GM23338 (cell line): ENCODE measurements around the gene ICAM2. TPM values are rescaled to one million over a fixed set of nuclear protein-coding genes. Genes with fewer than 3 reads are reported as not detected.

Experiments used
- ATAC-seq: fragments of 200-7000 bp; cut with Tn5 transposase; 3 replicates; pipeline ENCODE4 v1.9.1; 2020
- DNase-seq: peaks from one replicate; pipeline ENCODE4 v3.0.0-alpha.2; 2015; ENCODE audit warnings: low spot score
- H2AFZ ChIP-seq: fragments of 200-600 bp; sonication (generic); 2 replicates; pipeline ENCODE4 v1.8.0; 2016; ENCODE audit warnings: antibody characterized with exemption, mild to moderate bottlenecking, moderate library complexity
- H3F3A ChIP-seq: fragments of 200-600 bp; sonication (generic); replicated peaks from 2 replicates; pipeline ENCODE4 v1.8.0; 2017; ENCODE audit warnings: antibody characterized with exemption, mixed run types, low read depth
- H3K27ac ChIP-seq: fragments of 200-600 bp; sonication (generic); 2 replicates; pipeline ENCODE4 v1.6.1; 2016; ENCODE audit warnings: low read depth
- H3K27me3 ChIP-seq: fragments of 200-600 bp; sonication (generic); 2 replicates; pipeline ENCODE4 v1.8.0; 2016; ENCODE audit warnings: mild to moderate bottlenecking, mixed run types, moderate library complexity; ENCODE audit not compliant: insufficient read depth
- H3K36me3 ChIP-seq: fragments of 200-600 bp; sonication (generic); 2 replicates; pipeline ENCODE4 v1.8.0; 2016; ENCODE audit warnings: mild to moderate bottlenecking; ENCODE audit not compliant: insufficient read depth
- H3K4me1 ChIP-seq: fragments of 200-600 bp; sonication (generic); 2 replicates; pipeline ENCODE4 v1.8.0; 2016; ENCODE audit warnings: mild to moderate bottlenecking, moderate library complexity; ENCODE audit not compliant: insufficient read depth
- H3K4me2 ChIP-seq: fragments of 200-600 bp; sonication (generic); 2 replicates; pipeline ENCODE4 v1.7.1; 2017; ENCODE audit warnings: mixed run types
- H3K4me3 ChIP-seq: fragments of 200-600 bp; sonication (generic); 2 replicates; pipeline ENCODE4 v1.6.1; 2016; ENCODE audit warnings: mixed run types
- H3K79me2 ChIP-seq: fragments of 200-600 bp; sonication (generic); replicated peaks from 2 replicates; pipeline ENCODE4 v1.8.0; 2017; ENCODE audit warnings: mild to moderate bottlenecking; ENCODE audit not compliant: insufficient read depth
- H3K9me2 ChIP-seq: fragments of 200-600 bp; sonication (generic); 2 replicates; pipeline ENCODE4 v1.8.0; 2017; ENCODE audit not compliant: insufficient read depth
- H4K20me1 ChIP-seq: fragments of 200-600 bp; sonication (generic); replicated peaks from 2 replicates; pipeline ENCODE4 v1.8.0; 2017; ENCODE audit warnings: mild to moderate bottlenecking; ENCODE audit not compliant: insufficient read depth
- H3K27ac Mint-ChIP-seq: 2 replicates; pipeline ENCODE4 v1.8.0; 2020; ENCODE audit warnings: inconsistent platforms, mild to moderate bottlenecking, moderate library complexity, mixed read lengths
- H3K27me3 Mint-ChIP-seq: 3 replicates; pipeline ENCODE4 v1.8.0; 2022; ENCODE audit warnings: low read depth, mild to moderate bottlenecking, moderate library complexity, mixed read lengths, inconsistent platforms; ENCODE audit not compliant: insufficient read depth, poor library complexity
- H3K36me3 Mint-ChIP-seq: 3 replicates; pipeline ENCODE4 v1.8.0; 2021; ENCODE audit warnings: low read depth, mild to moderate bottlenecking, inconsistent platforms, moderate library complexity, mixed read lengths
- H3K4me1 Mint-ChIP-seq: 3 replicates; pipeline ENCODE4 v1.8.0; 2020; ENCODE audit warnings: mild to moderate bottlenecking, inconsistent platforms, mixed read lengths
- H3K4me3 Mint-ChIP-seq: 3 replicates; pipeline ENCODE4 v1.8.0; 2021; ENCODE audit warnings: moderate library complexity, mild to moderate bottlenecking, inconsistent platforms, mixed read lengths
- H3K9me3 Mint-ChIP-seq: 3 replicates; pipeline ENCODE4 v1.8.0; 2020; ENCODE audit warnings: moderate library complexity, mild to moderate bottlenecking, inconsistent platforms, mixed read lengths
- CTCF ChIP-seq, 2 experiments: fragments of 200-600 bp in 1 of 2; sonication (generic) in 1 of 2; conservative IDR thresholded peaks; 2 replicates each; pipeline versions ENCODE4 v1.5.1 to v1.6.1; 2016 to 2017; ENCODE audit warnings: antibody characterized with exemption in 2 of 2, low read depth in 2 of 2, mild to moderate bottlenecking in 2 of 2, moderate library complexity in 1 of 2
- REST ChIP-seq: IDR thresholded peaks from one replicate; pipeline ENCODE4 v1.6.1; 2018; ENCODE audit warnings: antibody characterized with exemption; ENCODE audit not compliant: unreplicated experiment
- ZNF331 ChIP-seq: fragments of 250-450 bp; sonication (Bioruptor Pico); IDR thresholded peaks from 2 replicates; pipeline ENCODE4 v1.5.0; 2020; ENCODE audit warnings: low read depth, mild to moderate bottlenecking, moderate library complexity
- polyA plus RNA-seq: library from polyadenylated mRNA; unstranded; fragments of >200 nt; fragmentation: Nextera tagmentation; extraction: Ambion mirVana; gene quantifications from 2 replicates; pipeline ENCODE4 v1.2.1, GENCODE V29; 2016
- total RNA-seq: library from RNA; depleted of rRNA; stranded (reverse); fragments of >200 nt; shearing (Covaris generic); gene quantifications from 2 replicates; pipeline ENCODE4 v1.2.3, GENCODE V29; 2014

ICAM2 gene
- total and polyA plus RNA-seq, 2 experiments from 2014 or later = 0.31 to 0.86 TPM

GRCh38 chr17:63985387-63986140 lies 34.9 kb downstream of the ICAM2 start:
- Histone ChIP-seq H3K36me3 (no peaks in the 10 kb centered on the region), H3K27me3 (no peaks in the 10 kb centered on the region), H3K4me3 (no peak overlapping the region), H4K20me1 (no peaks in the 10 kb centered on the region), H3K4me2 (no peak overlapping the region), H3K4me1 (peaks cover 5% of the 10 kb centered on the region; the same call in 1 of the 2 replicates), H3F3A (no peaks in the 10 kb centered on the region), H3K9me2 (no peaks in the 10 kb centered on the region), H3K79me2 (no peaks in the 10 kb centered on the region), H2AFZ (no peak overlapping the region), H3K27ac (no peak overlapping the region)
- no peak overlapping the region for H3K4me3 Mint-ChIP-seq
- H3K27me3 Mint-ChIP-seq = peaks cover 11% of the 10 kb centered on the region
- H3K36me3 Mint-ChIP-seq = peaks cover 11% of the 10 kb centered on the region; the same call in 1 of the 3 replicates
- H3K4me1 Mint-ChIP-seq = peaks cover 20% of the 10 kb centered on the region
- TF ChIP-seq CTCF (conservative IDR thresholded peaks at IDR 0.05; ENCODE audit: low read depth in 2 of 2) (peak; percentile 45 to 62), ZNF331 (CRISPR knock-in tag) (no peak)
- H3K9me3 Mint-ChIP-seq = peaks cover 20% of the 10 kb centered on the region
- DNase-seq = peak; percentile 44
- ATAC-seq = peak; percentile 6; the same call in 1 of the 3 replicates
- H3K27ac Mint-ChIP-seq = peak overlapping the region; percentile 44; the same call in 1 of the 2 replicates

- Histone ChIP-seq H3K79me2 (no peaks in the 10 kb centered on the region), H3K4me1 (0 out of 2 replicates have a peak, but pooled peaks cover 5% of the 10 kb centered on the region), H3K4me2 (no peak overlapping the region), H2AFZ (no peak overlapping the region), H3F3A (no peaks in the 10 kb centered on the region), H3K27me3 (no peaks in the 10 kb centered on the region), H3K4me3 (no peak overlapping the region), H3K9me2 (no peaks in the 10 kb centered on the region), H3K36me3 (no peaks in the 10 kb centered on the region), H3K27ac (no peak overlapping the region), H4K20me1 (no peaks in the 10 kb centered on the region)
- peaks cover 11% of the 10 kb centered on the region; the same call in 1 of the 3 replicates for H3K36me3 Mint-ChIP-seq
- ATAC-seq (no peak), DNase-seq (no peak)
- no peak overlapping the region for H3K27ac Mint-ChIP-seq
- peaks cover 20% of the 10 kb centered on the region for H3K9me3 Mint-ChIP-seq
- no peak for TF ChIP-seq REST
- no peak overlapping the region for H3K4me3 Mint-ChIP-seq
- peaks cover 6% of the 10 kb centered on the region for H3K27me3 Mint-ChIP-seq
- H3K4me1 Mint-ChIP-seq = peaks cover 15% of the 10 kb centered on the region
These were observed 35.6 kb downstream of the ICAM2 start for GRCh38 chr17:63984651-63985386.
